ENCODE results near the gene KCNQ4.

Gene KCNQ4

GRCh38 chr1:40783001-40783905 lies at the start of gene KCNQ4:
Gene KCNQ4 (plus strand): TSS chr1:40783787. CDS start chr1:40784094, 307 bp downstream.
- DNase-seq (no peak), ATAC-seq (ENCODE audit: insufficient read depth, low read depth) (no peak)
- Histone ChIP-seq H2AFZ (ENCODE audit: low read depth, low read length) (no peak within 1 kb of the TSS), H3K27me3 (ENCODE audit: insufficient read depth, low read length, poor library complexity) (no peaks in the 10 kb centered on the region), H3K36me3 (ENCODE audit: insufficient read depth, low read length) (no peaks in the 10 kb centered on the region), H4K20me1 (ENCODE audit: insufficient read depth, low read length) (peaks cover 4% of the 10 kb centered on the region; the same call in 1 of the 2 replicates), H3K4me2 (ENCODE audit: insufficient read depth, low read length) (no peak within 1 kb of the TSS), H3K79me2 (ENCODE audit: insufficient read depth, low read length) (no peaks in the 10 kb centered on the region), H3K9ac (ENCODE audit: low read depth, low read length) (no peak within 1 kb of the TSS), H3K9me3 (ENCODE audit: insufficient read depth, low read length, severe bottlenecking) (no peaks in the 10 kb centered on the region), H3K4me1 (ENCODE audit: insufficient read depth, low read length) (no peaks in the 10 kb centered on the region), H3K27ac (ENCODE audit: low read length) (no peak within 1 kb of the TSS), H3K4me3 (ENCODE audit: low read depth in 1 of 2, low read length in 2 of 2) (no peak within 1 kb of the TSS)
- TF ChIP-seq EZH2 (IDR thresholded peaks at IDR 0.05; ENCODE audit: borderline replicate concordance, low read depth, low read length, severe bottlenecking): no peak
- TF ChIP-seq CTCF (IDR thresholded peaks at IDR 0.05; ENCODE audit: borderline replicate concordance, extremely low read depth, low read length, poor library complexity, severe bottlenecking): no peak

- Histone ChIP-seq H3K27ac (ENCODE audit: low read length) (no peak overlapping the region), H3K36me3 (ENCODE audit: insufficient read depth, low read length) (peaks cover 16% of the 10 kb centered on the region), H3K9ac (ENCODE audit: low read depth, low read length) (no peak overlapping the region), H3K27me3 (ENCODE audit: insufficient read depth, low read length, poor library complexity) (no peaks in the 10 kb centered on the region), H3K4me1 (ENCODE audit: insufficient read depth, low read length) (no peaks in the 10 kb centered on the region), H3K9me3 (ENCODE audit: insufficient read depth, low read length, severe bottlenecking) (no peaks in the 10 kb centered on the region), H3K4me3 (ENCODE audit: low read depth in 1 of 2, low read length in 2 of 2) (no peak overlapping the region), H2AFZ (ENCODE audit: low read depth, low read length) (no peak overlapping the region), H3K4me2 (ENCODE audit: insufficient read depth, low read length) (no peak overlapping the region), H4K20me1 (ENCODE audit: insufficient read depth, low read length) (peaks cover 38% of the 10 kb centered on the region; the same call in 1 of the 2 replicates), H3K79me2 (ENCODE audit: insufficient read depth, low read length) (peaks cover 63% of the 10 kb centered on the region)
- no peak for ATAC-seq (ENCODE audit: insufficient read depth, low read depth)
- TF ChIP-seq CTCF (IDR thresholded peaks at IDR 0.05; ENCODE audit: borderline replicate concordance, extremely low read depth, low read length, poor library complexity, severe bottlenecking): no peak
- no peak for TF ChIP-seq EZH2 (IDR thresholded peaks at IDR 0.05; ENCODE audit: borderline replicate concordance, low read depth, low read length, severe bottlenecking)
- no peak for DNase-seq
Observed at GRCh38 chr1:40734882-40735628, 48.5 kb upstream of the KCNQ4 start.

GRCh38 chr1:40736085-40736531 lies 47.5 kb upstream of the KCNQ4 start:
- Histone ChIP-seq H3K4me3 (ENCODE audit: low read depth in 1 of 2, low read length in 2 of 2) (no peak overlapping the region), H3K9me3 (ENCODE audit: insufficient read depth, low read length, severe bottlenecking) (no peaks in the 10 kb centered on the region), H3K4me1 (ENCODE audit: insufficient read depth, low read length) (no peaks in the 10 kb centered on the region), H3K27ac (ENCODE audit: low read length) (no peak overlapping the region), H4K20me1 (ENCODE audit: insufficient read depth, low read length) (peaks cover 29% of the 10 kb centered on the region; the same call in 1 of the 2 replicates), H2AFZ (ENCODE audit: low read depth, low read length) (no peak overlapping the region), H3K4me2 (ENCODE audit: insufficient read depth, low read length) (no peak overlapping the region), H3K79me2 (ENCODE audit: insufficient read depth, low read length) (peaks cover 53% of the 10 kb centered on the region), H3K27me3 (ENCODE audit: insufficient read depth, low read length, poor library complexity) (no peaks in the 10 kb centered on the region), H3K9ac (ENCODE audit: low read depth, low read length) (no peak overlapping the region), H3K36me3 (ENCODE audit: insufficient read depth, low read length) (peaks cover 26% of the 10 kb centered on the region)
- no peak for TF ChIP-seq CTCF (IDR thresholded peaks at IDR 0.05; ENCODE audit: borderline replicate concordance, extremely low read depth, low read length, poor library complexity, severe bottlenecking)
- TF ChIP-seq EZH2 (IDR thresholded peaks at IDR 0.05; ENCODE audit: borderline replicate concordance, low read depth, low read length, severe bottlenecking): no peak
- ATAC-seq (ENCODE audit: insufficient read depth, low read depth) (no peak), DNase-seq (no peak)

Data from DND-41 (cell line).